ENCODE data around the gene TARM1.
"Not testable (repeated sequence)": the region's sequence is repeated elsewhere in the genome, so short reads cannot be mapped to it uniquely, and the experiment has no call there.

GRCh38 chr19:54095859-54096616, 14.9 kb upstream of the TARM1 start:
- not testable (repeated sequence) for TF ChIP-seq POLR2AphosphoS5 (IDR thresholded peaks at IDR 0.05; ENCODE audit: insufficient read depth in 1 of 2, low read depth in 1 of 2); POLR2A (IDR thresholded peaks at IDR 0.05); CTCF (IDR thresholded peaks at IDR 0.05)

All from vagina (tissue), 2 donors.